PFSK-1 (cell line): ENCODE data around the gene ARPP21. TPM values are rescaled to one million over a fixed set of nuclear protein-coding genes. Genes with fewer than 3 reads are reported as not detected.

Experiments used
- FOXP2 ChIP-seq: optimal IDR thresholded peaks from 2 replicates; pipeline ENCODE3; 2011; ENCODE audit warnings: borderline replicate concordance, control low read depth, inconsistent platforms; ENCODE audit not compliant: insufficient read depth; ENCODE audit errors: extremely low read length, extremely low read depth
- POLR2AphosphoS5 ChIP-seq: IDR thresholded peaks from 2 replicates; pipeline ENCODE4 v1.6.1; 2012; ENCODE audit warnings: low read depth, mild to moderate bottlenecking, control low read depth, low read length, moderate library complexity
- REST ChIP-seq, 2 experiments: IDR thresholded peaks; 2 replicates each; pipeline versions ENCODE4 v1.6.1 to v1.8.0; 2011 to 2012; ENCODE audit warnings: low read depth in 2 of 2, low read length in 2 of 2, control low read depth in 1 of 2, inconsistent platforms in 1 of 2, mild to moderate bottlenecking in 1 of 2, moderate library complexity in 1 of 2; ENCODE audit not compliant: insufficient read depth in 1 of 2
- SIN3A ChIP-seq: IDR thresholded peaks from 2 replicates; pipeline ENCODE4 v1.6.1; 2012; ENCODE audit warnings: mild to moderate bottlenecking, low read length, moderate library complexity, borderline replicate concordance; ENCODE audit not compliant: insufficient read depth
- TAF1 ChIP-seq: IDR thresholded peaks from 2 replicates; pipeline ENCODE4 v1.6.1; 2012; ENCODE audit warnings: low read length, control low read depth, borderline replicate concordance; ENCODE audit not compliant: insufficient read depth
- polyA plus RNA-seq: library from polyadenylated mRNA; unstranded; fragments of >200 nt; gene quantifications from one replicate; pipeline ENCODE4 v1.2.1, GENCODE V29; 2012; ENCODE audit warnings: low read depth, missing spikeins; ENCODE audit not compliant: insufficient read length

The ARPP21 gene
- not detected for polyA plus RNA-seq

- TF ChIP-seq FOXP2 (no peak), SIN3A (no peak), POLR2AphosphoS5 (no peak), TAF1 (no peak)
These were observed at the start of gene ARPP21 for GRCh38 chr3:35639254-35640186. Gene ARPP21, plus strand, starts transcription at chr3:35639525. Its CDS starts 42,227 bp downstream, at chr3:35681752.

GRCh38 chr3:35592589-35593295, 46.6 kb upstream of the ARPP21 start:
- no peak for TF ChIP-seq POLR2AphosphoS5
- TF ChIP-seq REST (IDR thresholded peaks at IDR 0.05; ENCODE audit: insufficient read depth in 1 of 2, low read depth in 2 of 2, low read length in 2 of 2) = no peak

- TF ChIP-seq REST (IDR thresholded peaks at IDR 0.05; ENCODE audit: insufficient read depth in 1 of 2, low read depth in 2 of 2, low read length in 2 of 2) (no peak), TAF1 (no peak), SIN3A (no peak), POLR2AphosphoS5 (no peak), FOXP2 (no peak)
These were observed 44.6 kb upstream of the ARPP21 start for GRCh38 chr3:35594739-35595138.

- no peak for TF ChIP-seq TAF1
- no peak for TF ChIP-seq POLR2AphosphoS5
- TF ChIP-seq SIN3A = no peak
These were observed 42.9 kb upstream of the ARPP21 start for GRCh38 chr3:35596335-35596995.

GRCh38 chr3:35597490-35597889, 41.8 kb upstream of the ARPP21 start:
- no peak for TF ChIP-seq SIN3A

- TF ChIP-seq FOXP2 = no peak
- TF ChIP-seq TAF1 = no peak
These were observed 40.5 kb upstream of the ARPP21 start for GRCh38 chr3:35598804-35599203.

- TF ChIP-seq SIN3A = no peak
- no peak for TF ChIP-seq POLR2AphosphoS5
- TF ChIP-seq TAF1 = no peak
- TF ChIP-seq FOXP2 = no peak
- no peak for TF ChIP-seq REST (IDR thresholded peaks at IDR 0.05; ENCODE audit: insufficient read depth in 1 of 2, low read depth in 2 of 2, low read length in 2 of 2)
These were observed 37.4 kb upstream of the ARPP21 start for GRCh38 chr3:35601959-35602358.
